HG03521 (cell line): ENCODE measurements around the gene MME.
"Not testable (repeated sequence)": the region's sequence is repeated elsewhere in the genome, so short reads cannot be mapped to it uniquely, and the experiment has no call there.

Experiments used
- ATAC-seq: cut with Tn5 transposase; IDR thresholded peaks from one replicate; pipeline ENCODE4 v1.9.1; 2021; ENCODE audit warnings: mild to moderate bottlenecking, moderate library complexity; ENCODE audit not compliant: unreplicated experiment

Gene MME

GRCh38 chr3:155083313-155083905 lies 3.3 kb downstream of the MME start:
- no peak for ATAC-seq

- no peak for ATAC-seq
Measured at GRCh38 chr3:155084567-155084966, 4.4 kb downstream of the MME start.

GRCh38 chr3:155086051-155086450 lies 5.9 kb downstream of the MME start:
- no peak for ATAC-seq

- ATAC-seq = no peak
Measured at GRCh38 chr3:155088706-155089345, 8.7 kb downstream of the MME start.

GRCh38 chr3:155089495-155089894 lies 9.4 kb downstream of the MME start:
- ATAC-seq = no peak

- ATAC-seq = no peak
Measured at GRCh38 chr3:155093261-155093660, 13.1 kb downstream of the MME start.

- no peak for ATAC-seq
Measured at GRCh38 chr3:155096303-155097008, 16.3 kb downstream of the MME start.

- ATAC-seq = no peak
Measured at GRCh38 chr3:155097009-155097349, 16.9 kb downstream of the MME start.

- ATAC-seq = no peak
Measured at GRCh38 chr3:155101398-155101797, 21.3 kb downstream of the MME start.

GRCh38 chr3:155102329-155102728 lies 22.2 kb downstream of the MME start:
- no peak for ATAC-seq

GRCh38 chr3:155103686-155104085 lies 23.6 kb downstream of the MME start:
- no peak for ATAC-seq

- no peak for ATAC-seq
Measured at GRCh38 chr3:155106119-155106518, 26.0 kb downstream of the MME start.

GRCh38 chr3:155110022-155110421 lies 29.9 kb downstream of the MME start:
- no peak for ATAC-seq

- ATAC-seq = no peak
Measured at GRCh38 chr3:155110996-155111901, 31.1 kb downstream of the MME start.

GRCh38 chr3:155111971-155112370 lies 31.9 kb downstream of the MME start:
- no peak for ATAC-seq

- ATAC-seq = no peak
Measured at GRCh38 chr3:155112661-155113389, 32.7 kb downstream of the MME start.

GRCh38 chr3:155124745-155125144 lies 44.6 kb downstream of the MME start:
- ATAC-seq = not testable (repeated sequence)

GRCh38 chr3:155129396-155129795 lies 49.3 kb downstream of the MME start:
- ATAC-seq = no peak

- no peak for ATAC-seq
Measured at GRCh38 chr3:155130001-155130400, 49.9 kb downstream of the MME start.

GRCh38 chr3:155131104-155131503 lies 51.0 kb downstream of the MME start:
- no peak for ATAC-seq

- ATAC-seq = not testable (repeated sequence)
Measured at GRCh38 chr3:155134311-155134710, 54.2 kb downstream of the MME start.
